T-helper 2 cell treated with Interferon-gamma antibody and Interleukin-4, amounts not matched to agents 5 μg/mL and 100 μg/mL, for 36 hours (primary cell): ENCODE data around the gene ROBO1.
"Not testable (repeated sequence)": the region's sequence is repeated elsewhere in the genome, so short reads cannot be mapped to it uniquely, and the experiment has no call there.

ENCODE experiments used
- DNase-seq: peaks from one replicate; pipeline ENCODE4 v3.0.0; 2021; ENCODE audit warnings: low spot score
- H3K27ac Mint-ChIP-seq: one replicate; pipeline ENCODE4 v1.8.0; 2021; ENCODE audit warnings: mild to moderate bottlenecking, mixed read lengths
- H3K27me3 Mint-ChIP-seq: one replicate; pipeline ENCODE4 v1.8.0; 2021; ENCODE audit warnings: low read depth, mixed read lengths
- H3K36me3 Mint-ChIP-seq: one replicate; pipeline ENCODE4 v1.8.0; 2021; ENCODE audit warnings: low read depth, mixed read lengths
- H3K4me1 Mint-ChIP-seq: one replicate; pipeline ENCODE4 v1.8.0; 2021; ENCODE audit warnings: low read depth, mixed read lengths
- H3K4me3 Mint-ChIP-seq: one replicate; pipeline ENCODE4 v1.8.0; 2022; ENCODE audit warnings: mild to moderate bottlenecking, moderate library complexity, mixed read lengths
- H3K9me3 Mint-ChIP-seq: one replicate; pipeline ENCODE4 v1.8.0; 2021; ENCODE audit warnings: mixed read lengths

ROBO1 gene

DNA sequence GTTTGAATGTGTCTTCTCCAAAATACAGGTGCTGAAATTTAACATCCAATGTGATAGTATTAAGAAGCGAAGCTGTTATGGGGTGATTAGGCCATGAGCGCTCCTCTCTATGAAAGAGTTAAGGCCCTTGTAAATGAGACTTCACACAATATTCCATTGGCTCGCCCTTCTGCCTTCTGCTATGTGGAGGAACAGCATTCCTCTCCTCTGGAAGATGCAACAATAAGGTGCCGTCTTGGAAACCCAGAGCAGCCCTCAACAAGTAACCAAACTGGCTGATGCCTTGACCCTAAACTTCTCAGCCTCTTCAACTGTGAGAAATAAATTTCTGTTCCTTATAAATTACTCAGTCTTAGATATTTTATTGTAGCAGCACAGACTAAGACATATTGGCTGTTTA, 874.6 kb downstream of the ROBO1 start:
- Mint-ChIP-seq H3K27ac (no peak overlapping the region), H3K36me3 (no peaks in the 10 kb centered on the region), H3K4me3 (no peak overlapping the region), H3K27me3 (no peaks in the 10 kb centered on the region), H3K9me3 (peaks cover 21% of the 10 kb centered on the region), H3K4me1 (no peaks in the 10 kb centered on the region)
- no peak for DNase-seq

DNA sequence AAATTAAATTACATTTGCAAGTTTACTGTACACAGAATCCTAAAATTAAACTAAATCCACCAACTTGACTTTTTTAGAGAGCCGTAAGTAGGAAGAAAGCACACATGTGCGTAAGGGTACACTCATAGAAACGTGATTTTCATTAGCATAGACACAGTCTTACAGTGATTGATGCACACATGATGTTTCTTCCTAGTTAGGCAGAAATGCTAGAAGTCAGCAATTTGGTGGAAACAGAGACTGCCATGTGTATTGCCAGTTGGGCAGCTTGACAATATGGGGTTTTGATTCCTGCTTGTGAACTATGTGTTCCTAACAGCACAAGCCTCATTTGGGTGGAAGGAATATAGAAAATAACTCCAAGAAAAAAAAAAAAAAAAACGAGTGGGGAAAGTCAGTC, 878.5 kb downstream of the ROBO1 start:
- H3K27me3 Mint-ChIP-seq: no peaks in the 10 kb centered on the region
- no peak for DNase-seq
- H3K4me3 Mint-ChIP-seq: no peak overlapping the region
- peaks cover 22% of the 10 kb centered on the region for H3K9me3 Mint-ChIP-seq
- no peaks in the 10 kb centered on the region for H3K36me3 Mint-ChIP-seq
- H3K4me1 Mint-ChIP-seq: no peaks in the 10 kb centered on the region
- H3K27ac Mint-ChIP-seq: no peak overlapping the region

DNA sequence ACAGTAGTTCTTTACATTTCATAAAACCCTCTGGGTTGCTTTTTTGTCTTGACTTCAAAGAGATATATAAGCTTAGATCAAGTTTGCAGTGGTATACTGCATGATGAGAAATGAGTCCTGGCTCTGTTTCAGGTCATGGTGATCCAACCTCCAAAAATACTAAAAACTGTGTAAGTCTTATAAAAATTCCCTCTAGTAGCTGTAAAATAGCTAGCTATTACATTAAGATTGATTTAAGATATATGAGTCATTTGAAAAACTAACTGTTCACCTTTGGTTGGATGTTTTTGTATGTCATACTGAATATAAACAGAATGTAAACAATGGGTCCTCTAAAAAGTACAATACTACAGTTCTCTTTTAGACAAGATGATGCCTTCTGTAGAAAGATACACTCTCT, 879.2 kb downstream of the ROBO1 start:
- H3K36me3 Mint-ChIP-seq: no peaks in the 10 kb centered on the region
- no peak overlapping the region for H3K4me3 Mint-ChIP-seq
- no peaks in the 10 kb centered on the region for H3K27me3 Mint-ChIP-seq
- H3K9me3 Mint-ChIP-seq: peaks cover 25% of the 10 kb centered on the region
- no peak for DNase-seq
- H3K4me1 Mint-ChIP-seq: no peaks in the 10 kb centered on the region
- H3K27ac Mint-ChIP-seq: no peak overlapping the region

DNA sequence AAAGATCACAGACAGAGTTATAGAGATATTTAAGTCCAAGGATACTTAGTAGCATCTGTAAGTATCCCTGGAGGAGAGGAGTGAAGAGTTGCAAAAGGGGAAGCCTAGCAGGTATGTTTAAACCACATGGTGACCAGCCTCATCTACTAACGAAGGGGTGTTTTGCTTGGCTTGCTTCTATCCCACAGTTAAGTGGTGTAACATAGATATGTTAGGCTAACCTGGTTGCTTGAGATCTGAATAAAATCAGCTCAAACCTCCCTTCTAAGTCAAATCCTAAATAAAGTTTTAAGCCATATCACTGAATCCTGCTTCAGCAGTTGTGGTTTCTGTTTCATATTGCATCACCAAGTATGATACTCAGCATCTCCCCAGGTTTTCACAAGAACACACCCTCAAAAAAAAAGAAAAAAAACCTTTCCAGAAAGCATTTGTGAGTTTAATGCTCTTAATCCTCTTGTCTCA, 880.2 kb downstream of the ROBO1 start:
- Mint-ChIP-seq H3K36me3 (no peaks in the 10 kb centered on the region), H3K4me3 (no peak overlapping the region), H3K4me1 (no peaks in the 10 kb centered on the region), H3K27me3 (no peaks in the 10 kb centered on the region), H3K9me3 (peaks cover 25% of the 10 kb centered on the region), H3K27ac (no peak overlapping the region)
- DNase-seq: no peak

DNA sequence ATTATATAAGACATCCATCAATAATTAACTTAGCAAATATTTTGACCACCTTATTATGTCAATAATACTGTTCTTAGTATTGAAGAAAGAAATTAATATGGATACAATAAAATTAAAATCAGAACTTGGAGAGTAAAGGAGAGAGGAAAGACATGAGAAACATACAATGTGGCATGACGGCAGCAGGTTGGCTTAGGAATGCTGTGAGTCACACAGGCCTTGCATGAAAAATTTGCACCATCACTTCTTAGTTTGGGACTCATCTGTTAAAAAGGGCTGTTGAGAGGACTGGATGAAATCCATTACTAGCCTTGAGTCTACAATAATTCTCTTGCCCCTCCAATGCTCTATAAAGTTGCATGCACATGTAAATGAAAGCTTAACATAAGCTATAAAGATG, 880.8 kb downstream of the ROBO1 start:
- H3K36me3 Mint-ChIP-seq: no peaks in the 10 kb centered on the region
- no peak overlapping the region for H3K27ac Mint-ChIP-seq
- no peak overlapping the region for H3K4me3 Mint-ChIP-seq
- H3K27me3 Mint-ChIP-seq: no peaks in the 10 kb centered on the region
- DNase-seq: no peak
- peaks cover 30% of the 10 kb centered on the region for H3K9me3 Mint-ChIP-seq
- H3K4me1 Mint-ChIP-seq: no peaks in the 10 kb centered on the region

DNA sequence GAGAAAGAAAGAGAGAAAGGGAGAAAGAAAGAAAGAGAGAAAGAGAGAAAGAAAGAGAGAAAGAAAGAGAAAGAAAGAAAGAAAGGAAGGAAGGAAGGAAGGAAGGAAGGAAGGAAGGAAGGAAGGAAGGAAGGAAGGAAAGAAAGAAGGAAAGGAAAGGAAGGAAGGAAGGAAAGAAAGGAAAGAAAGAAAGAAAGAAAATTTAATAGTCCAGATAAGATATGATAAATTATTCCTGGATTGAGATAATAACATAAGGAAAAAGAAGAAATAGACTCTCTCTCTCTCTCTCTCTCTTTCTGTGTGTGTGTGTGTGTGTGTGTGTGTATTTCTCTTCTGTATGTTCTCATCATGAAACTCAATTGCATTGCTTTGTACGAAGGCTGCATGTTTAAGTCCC, 883.2 kb downstream of the ROBO1 start:
- DNase-seq, H3K4me3 Mint-ChIP-seq, H3K27ac Mint-ChIP-seq, H3K4me1 Mint-ChIP-seq, H3K27me3 Mint-ChIP-seq, H3K36me3 Mint-ChIP-seq: not testable (repeated sequence)
- peaks cover 21% of the 10 kb centered on the region for H3K9me3 Mint-ChIP-seq

DNA sequence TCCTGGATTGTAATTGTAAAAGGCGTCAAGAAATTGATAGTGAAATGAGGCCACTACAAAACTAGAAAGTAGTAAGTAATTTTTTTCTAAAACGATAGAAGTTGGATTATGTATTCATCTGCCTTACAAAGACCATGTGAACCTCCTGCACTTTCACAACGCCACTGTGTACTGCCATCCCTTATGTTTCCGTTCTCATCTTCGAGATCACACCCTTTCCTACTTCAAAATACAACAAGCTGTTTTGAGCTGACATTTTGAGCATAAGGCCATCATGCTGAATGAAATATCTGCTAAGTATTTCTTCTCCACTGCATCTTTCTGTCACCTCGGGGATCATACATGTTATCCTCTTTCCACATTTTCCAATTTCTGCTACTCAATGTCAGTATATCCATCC, 885.5 kb downstream of the ROBO1 start:
- Mint-ChIP-seq H3K4me3 (no peak overlapping the region), H3K9me3 (peaks cover 15% of the 10 kb centered on the region), H3K4me1 (no peaks in the 10 kb centered on the region), H3K27me3 (no peaks in the 10 kb centered on the region), H3K27ac (no peak overlapping the region), H3K36me3 (no peaks in the 10 kb centered on the region)
- no peak for DNase-seq

DNA sequence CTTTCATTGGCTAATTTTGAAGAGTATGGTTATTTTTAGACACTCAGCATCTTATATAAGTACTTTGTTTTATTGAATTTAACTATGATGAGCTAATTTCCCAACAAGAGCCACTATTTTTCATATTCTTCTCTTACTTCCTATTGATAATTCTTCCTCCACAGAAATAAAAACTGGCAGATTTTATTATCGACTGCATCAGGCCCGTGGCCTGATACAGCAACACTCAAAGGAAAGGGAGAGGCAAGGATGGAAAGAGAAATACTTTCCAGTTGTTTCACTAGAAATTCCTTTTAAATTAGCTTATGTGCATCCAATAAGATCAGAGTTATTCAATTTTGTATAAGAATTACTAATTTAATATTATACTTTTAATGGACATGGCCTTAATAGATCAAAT, 886.3 kb downstream of the ROBO1 start:
- H3K36me3 Mint-ChIP-seq: no peaks in the 10 kb centered on the region
- DNase-seq: no peak
- H3K27ac Mint-ChIP-seq: no peak overlapping the region
- peaks cover 13% of the 10 kb centered on the region for H3K9me3 Mint-ChIP-seq
- no peaks in the 10 kb centered on the region for H3K4me1 Mint-ChIP-seq
- no peak overlapping the region for H3K4me3 Mint-ChIP-seq
- H3K27me3 Mint-ChIP-seq: no peaks in the 10 kb centered on the region

DNA sequence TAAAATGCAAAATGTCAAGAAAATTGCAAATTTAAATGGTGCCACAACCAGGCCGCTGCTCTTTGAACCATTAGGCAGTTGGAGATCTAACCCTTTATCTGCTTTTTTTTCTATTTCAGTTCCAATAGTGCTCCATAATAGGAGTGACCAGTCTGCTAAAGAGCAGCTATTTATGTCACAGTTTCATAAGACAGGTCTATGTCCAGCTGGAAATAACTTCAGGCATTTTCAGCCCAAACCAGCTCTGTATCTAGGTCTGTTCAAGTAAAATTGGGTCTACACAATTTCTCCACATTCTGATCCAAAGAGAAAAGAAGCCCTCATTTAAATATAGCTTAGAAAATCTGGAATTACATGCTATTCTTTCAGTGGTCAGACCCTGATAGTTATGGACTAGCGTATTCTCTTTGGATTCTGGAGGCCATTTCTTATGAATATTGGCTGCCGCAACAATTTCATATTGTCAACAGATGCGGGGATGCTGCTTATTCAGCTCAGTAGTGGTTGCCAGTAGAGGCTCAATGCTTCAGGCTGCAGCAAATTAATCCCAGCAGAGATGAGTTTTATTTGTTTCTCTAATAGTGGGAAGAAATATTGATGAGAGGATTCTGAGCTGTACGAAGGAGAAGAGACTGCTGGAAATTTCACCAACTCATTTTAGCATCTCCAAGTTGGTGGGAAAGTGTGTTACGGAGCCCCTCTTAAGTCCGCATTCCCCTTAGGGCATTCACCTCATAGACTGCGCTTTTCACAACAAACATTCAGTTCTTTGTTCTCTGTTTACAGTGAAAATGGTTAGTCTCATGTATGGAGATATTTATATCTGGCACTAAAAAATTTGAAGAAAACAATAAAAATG, 887.0 kb downstream of the ROBO1 start:
- Mint-ChIP-seq H3K36me3 (no peaks in the 10 kb centered on the region), H3K4me1 (no peaks in the 10 kb centered on the region), H3K27me3 (no peaks in the 10 kb centered on the region), H3K9me3 (peaks cover 13% of the 10 kb centered on the region), H3K27ac (no peak overlapping the region), H3K4me3 (no peak overlapping the region)
- no peak for DNase-seq

DNA sequence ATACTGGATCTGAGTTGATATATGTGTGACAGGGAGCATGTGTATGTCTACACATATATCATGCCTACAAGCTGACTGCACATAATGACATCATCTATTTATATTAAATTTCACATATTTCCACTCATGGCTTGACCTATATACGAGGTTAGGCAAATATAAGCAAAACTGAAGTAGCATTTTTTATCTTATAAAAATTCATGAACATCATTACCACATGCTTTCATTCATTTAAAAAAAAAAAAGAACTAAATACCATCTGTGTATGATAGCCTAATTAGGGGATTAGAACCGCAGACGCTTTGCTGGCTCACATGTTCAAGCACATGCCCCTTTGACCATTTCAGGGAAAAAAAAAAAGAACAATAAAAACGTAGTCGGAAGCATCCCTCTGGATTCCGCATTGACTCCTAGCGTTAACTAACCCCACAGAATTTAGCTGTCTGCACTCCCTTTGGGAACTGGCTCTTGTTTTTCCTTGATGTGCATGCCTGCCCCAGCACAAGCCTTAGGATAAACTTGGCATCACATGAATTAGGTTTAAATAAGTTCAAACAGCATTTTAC, 888.4 kb downstream of the ROBO1 start:
- Mint-ChIP-seq H3K4me1 (no peaks in the 10 kb centered on the region), H3K4me3 (no peak overlapping the region), H3K36me3 (no peaks in the 10 kb centered on the region), H3K27me3 (no peaks in the 10 kb centered on the region), H3K27ac (no peak overlapping the region), H3K9me3 (peaks cover 14% of the 10 kb centered on the region)
- DNase-seq: no peak

DNA sequence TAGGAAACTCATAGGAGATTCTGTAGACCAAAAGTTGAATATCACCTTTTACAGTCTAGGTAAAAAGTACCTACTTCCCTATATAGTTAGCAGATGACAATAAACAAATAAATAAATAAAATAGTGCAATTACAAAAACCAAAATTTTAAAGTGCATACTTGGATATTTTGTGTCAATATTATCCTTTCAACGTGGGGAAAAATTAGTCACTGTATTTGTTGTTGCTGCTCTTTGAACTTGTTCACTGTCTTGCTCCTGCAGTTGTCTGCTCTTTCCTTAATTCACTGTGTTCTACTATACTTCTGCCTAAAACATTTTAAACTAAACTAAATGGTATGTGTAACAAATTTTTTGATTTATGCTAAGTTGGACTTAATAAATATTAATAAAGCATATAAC, 889.0 kb downstream of the ROBO1 start:
- H3K27ac Mint-ChIP-seq: no peak overlapping the region
- H3K4me1 Mint-ChIP-seq: no peaks in the 10 kb centered on the region
- no peak overlapping the region for H3K4me3 Mint-ChIP-seq
- H3K36me3 Mint-ChIP-seq: no peaks in the 10 kb centered on the region
- H3K27me3 Mint-ChIP-seq: no peaks in the 10 kb centered on the region
- DNase-seq: no peak
- H3K9me3 Mint-ChIP-seq: peaks cover 11% of the 10 kb centered on the region

DNA sequence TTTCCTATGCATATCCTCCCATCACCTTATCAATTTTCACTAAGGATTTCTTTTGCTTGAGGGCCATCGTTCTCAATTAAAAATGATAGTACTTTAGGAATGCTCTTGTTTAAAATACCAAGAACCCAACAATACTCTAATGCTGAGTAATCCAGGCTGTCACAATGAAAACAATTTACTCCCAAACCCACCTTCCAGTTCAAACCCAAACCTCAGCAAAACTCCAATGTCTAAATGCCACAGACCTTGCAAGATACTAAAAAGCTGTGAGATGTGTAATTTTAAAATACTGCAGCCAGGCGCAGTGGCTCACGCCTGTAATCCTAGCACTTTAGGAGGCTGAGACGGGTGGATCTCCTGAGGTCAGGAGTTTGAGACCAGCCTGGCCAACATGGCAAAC, 889.8 kb downstream of the ROBO1 start:
- no peaks in the 10 kb centered on the region for H3K4me1 Mint-ChIP-seq
- H3K27ac Mint-ChIP-seq: no peak overlapping the region
- H3K4me3 Mint-ChIP-seq: no peak overlapping the region
- H3K36me3 Mint-ChIP-seq: no peaks in the 10 kb centered on the region
- DNase-seq: no peak
- H3K9me3 Mint-ChIP-seq: peaks cover 11% of the 10 kb centered on the region
- H3K27me3 Mint-ChIP-seq: no peaks in the 10 kb centered on the region

DNA sequence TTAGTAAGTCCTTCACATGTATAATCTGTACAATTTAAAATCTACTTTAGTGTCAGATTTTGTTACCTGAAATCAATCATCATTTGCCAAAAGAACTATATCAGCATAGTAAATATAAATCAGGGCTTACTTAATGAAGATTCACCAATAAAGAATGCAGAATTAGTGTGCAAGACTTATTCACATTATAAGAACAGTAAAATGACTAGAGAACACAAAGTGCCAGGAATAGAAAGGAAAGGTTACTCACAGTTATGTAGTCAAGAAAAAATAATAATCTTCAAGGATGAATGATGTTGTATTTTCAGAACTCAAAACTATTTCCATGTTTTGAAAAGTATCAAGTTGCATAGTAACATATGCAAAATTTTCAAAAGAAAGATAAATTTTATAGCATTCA, 891.9 kb downstream of the ROBO1 start:
- H3K4me3 Mint-ChIP-seq: no peak overlapping the region
- H3K27ac Mint-ChIP-seq: no peak overlapping the region
- peaks cover 7% of the 10 kb centered on the region for H3K9me3 Mint-ChIP-seq

DNA sequence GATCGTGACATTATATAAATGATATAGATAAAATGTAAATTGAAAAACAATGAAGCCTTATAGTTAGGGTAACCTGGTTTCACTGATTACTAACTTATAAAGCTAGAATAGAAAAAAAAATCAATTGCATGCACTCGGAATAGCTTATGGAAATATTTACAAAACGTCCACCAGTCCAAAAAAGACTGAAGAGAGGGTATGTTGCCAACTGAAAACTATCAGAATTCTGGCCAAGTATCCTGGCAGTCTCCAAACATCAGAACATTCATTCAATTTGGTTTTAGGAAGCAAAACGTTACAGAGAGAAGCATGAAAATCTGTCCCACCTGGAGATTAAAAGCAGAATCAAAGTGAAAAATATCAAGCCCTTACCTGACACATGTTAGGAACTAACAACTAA, 892.4 kb downstream of the ROBO1 start:
- no peaks in the 10 kb centered on the region for H3K4me1 Mint-ChIP-seq
- no peaks in the 10 kb centered on the region for H3K36me3 Mint-ChIP-seq
- no peak overlapping the region for H3K27ac Mint-ChIP-seq
- no peak for DNase-seq
- no peaks in the 10 kb centered on the region for H3K27me3 Mint-ChIP-seq
- no peak overlapping the region for H3K4me3 Mint-ChIP-seq
- H3K9me3 Mint-ChIP-seq: peaks cover 7% of the 10 kb centered on the region

More for the DNA sequence above, 891.9 kb downstream of the ROBO1 start:
- Mint-ChIP-seq H3K27me3 (no peaks in the 10 kb centered on the region), H3K36me3 (no peaks in the 10 kb centered on the region), H3K4me1 (no peaks in the 10 kb centered on the region)
- DNase-seq: no peak

DNA sequence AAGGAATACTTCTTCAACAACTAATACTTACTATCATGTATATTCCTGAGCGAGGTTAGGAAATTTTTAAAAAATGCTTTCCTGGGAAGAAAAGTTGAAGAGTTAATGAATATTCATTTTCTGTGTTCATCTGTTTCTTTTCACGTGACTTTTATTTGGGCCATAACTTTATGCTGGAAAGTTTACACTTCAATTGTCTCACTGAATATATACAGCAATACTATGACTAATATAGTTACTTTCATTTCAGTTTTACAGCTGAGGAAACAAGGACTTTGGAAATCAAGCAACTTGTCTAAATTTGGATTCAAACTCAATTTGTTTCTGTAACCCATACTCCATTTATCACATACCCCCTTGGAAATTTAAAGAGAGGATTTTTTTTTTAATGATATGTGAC, 894.2 kb downstream of the ROBO1 start:
- peaks cover 10% of the 10 kb centered on the region for H3K9me3 Mint-ChIP-seq
- no peak overlapping the region for H3K27ac Mint-ChIP-seq
- no peak overlapping the region for H3K4me3 Mint-ChIP-seq
- no peaks in the 10 kb centered on the region for H3K36me3 Mint-ChIP-seq
- DNase-seq: no peak
- no peaks in the 10 kb centered on the region for H3K27me3 Mint-ChIP-seq
- no peaks in the 10 kb centered on the region for H3K4me1 Mint-ChIP-seq
